DMS114 treated with DMSO at 0.1 percent for 48 hours (cell line): ENCODE data around the gene PDE11A.

Experiments
- DNase-seq: peaks from one replicate; lab custom pipeline; 2025; ENCODE audit not compliant: unreplicated experiment; lab: John Stamatoyannopoulos, UW

Gene PDE11A

GRCh38 chr2:177771191-177771590, 301.4 kb downstream of the PDE11A start:
- DNase-seq = no peak

GRCh38 chr2:177767768-177768167, 304.8 kb downstream of the PDE11A start:
- DNase-seq = no peak

DNA sequence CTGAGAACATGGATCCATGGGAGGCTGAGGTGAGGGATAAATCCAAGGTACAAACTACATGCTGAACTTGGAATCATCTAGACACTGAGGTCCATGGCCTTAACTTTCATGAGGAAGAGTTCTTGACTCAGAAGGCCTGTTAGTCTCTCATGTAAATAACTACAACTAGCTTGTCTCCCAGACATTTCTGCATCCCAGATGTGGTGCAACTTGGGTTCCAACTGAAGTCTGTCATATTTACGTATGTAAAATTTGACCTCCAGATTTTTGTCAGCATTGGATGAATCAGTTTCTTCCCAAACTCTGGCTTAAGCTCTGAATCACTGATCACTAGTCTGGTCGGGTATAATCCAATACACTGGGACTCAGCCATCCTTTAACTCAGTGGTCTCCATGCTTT, 306.9 kb downstream of the PDE11A start:
- DNase-seq = no peak

GRCh38 chr2:177763531-177764265, 308.9 kb downstream of the PDE11A start:
- peak; percentile 32 for DNase-seq

- DNase-seq = no peak
Observed at GRCh38 chr2:177759443-177759842, 313.1 kb downstream of the PDE11A start.

DNA sequence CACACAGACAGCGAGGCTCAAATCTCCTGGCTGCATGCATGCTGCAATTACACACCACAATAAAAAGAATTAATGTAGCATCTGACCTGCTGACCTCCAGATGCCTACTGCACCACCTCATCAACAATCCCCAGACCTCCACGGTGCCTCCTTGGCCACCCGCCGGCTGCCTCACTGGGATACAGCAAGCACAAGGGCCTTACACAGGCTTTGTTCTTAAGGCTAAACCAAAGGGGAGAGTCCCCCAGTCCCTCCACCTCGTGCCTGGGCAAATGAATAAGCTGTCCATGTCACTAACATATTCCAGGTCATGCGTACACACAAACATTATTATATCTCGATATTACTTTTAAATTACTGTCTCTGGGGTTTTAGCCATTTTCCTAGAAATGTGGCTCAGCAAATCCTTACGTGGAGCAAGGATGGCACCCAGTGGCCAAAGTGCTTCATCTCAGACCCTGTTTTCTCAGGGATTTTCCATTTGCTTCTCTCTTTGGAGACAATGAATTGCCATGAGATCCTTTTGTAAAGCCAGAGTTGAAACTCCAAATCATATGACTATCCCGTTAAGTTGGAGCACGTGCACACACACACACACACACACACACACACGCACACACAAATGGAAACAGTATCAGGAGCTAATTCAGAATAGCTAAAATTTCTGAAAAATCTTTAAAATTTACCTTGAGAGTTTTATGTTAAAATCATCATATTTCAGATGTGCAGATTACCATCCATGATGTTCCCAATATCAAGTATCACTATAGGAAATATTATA, 313.8 kb downstream of the PDE11A start:
- peak; percentile 18 for DNase-seq

DNA sequence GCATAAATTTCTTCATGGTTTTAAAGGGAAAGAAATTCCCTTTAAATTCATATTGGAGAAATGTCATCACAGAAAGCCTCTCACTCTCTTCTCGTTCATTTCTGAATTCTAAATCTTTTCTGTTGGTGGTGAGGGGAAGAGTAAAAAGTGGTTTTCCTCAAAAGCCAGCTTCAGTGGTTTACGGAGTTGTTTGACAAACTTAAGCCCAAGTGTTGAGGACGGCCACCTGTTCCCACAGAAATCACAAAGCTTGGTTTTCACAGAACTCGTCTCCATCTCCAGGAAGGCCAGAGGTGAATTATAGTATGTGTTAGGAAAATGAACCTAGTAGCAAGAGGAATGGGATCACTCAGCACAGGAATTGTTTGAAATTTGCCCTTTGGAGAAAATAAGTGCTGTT, 316.2 kb downstream of the PDE11A start:
- no peak for DNase-seq

- DNase-seq = no peak
Observed at GRCh38 chr2:177754492-177754873, 318.1 kb downstream of the PDE11A start.

DNA sequence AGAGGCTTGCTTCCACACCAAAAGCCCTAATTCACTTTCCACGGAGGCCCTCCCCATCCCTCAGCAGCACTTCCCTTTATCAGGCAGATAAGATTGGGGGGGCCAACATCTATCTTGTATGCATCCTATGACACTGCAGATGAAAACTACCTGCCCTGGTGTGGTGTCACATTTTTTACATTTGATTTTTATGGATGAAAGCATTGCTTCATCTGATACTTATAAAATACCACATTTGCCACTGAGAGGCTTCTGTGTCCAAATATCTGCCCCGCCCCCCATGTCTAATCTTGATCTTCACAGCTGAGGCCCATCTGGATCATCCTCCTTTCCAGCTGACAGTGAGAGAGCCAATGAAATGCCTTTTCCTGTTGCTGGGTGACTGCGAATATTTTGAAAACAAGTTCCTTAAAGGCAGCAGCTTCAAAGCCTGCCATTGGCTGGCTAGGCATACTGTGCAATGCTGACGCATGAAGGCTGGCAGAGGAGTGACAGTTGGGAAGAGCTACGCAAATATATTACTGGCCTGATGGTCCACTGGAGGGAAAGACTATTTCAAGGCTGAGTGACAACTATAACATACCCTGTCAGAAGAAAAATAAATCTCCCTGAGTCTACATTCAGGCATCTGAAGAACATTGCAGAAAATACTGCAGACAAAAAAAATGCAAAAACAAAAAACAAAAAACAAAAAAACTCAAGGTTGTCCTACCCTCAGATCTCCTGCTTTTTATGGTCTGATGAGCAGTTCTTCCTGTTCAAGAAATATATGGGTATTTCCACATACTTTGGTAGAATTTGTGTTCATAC, 318.7 kb downstream of the PDE11A start:
- no peak for DNase-seq

DNA sequence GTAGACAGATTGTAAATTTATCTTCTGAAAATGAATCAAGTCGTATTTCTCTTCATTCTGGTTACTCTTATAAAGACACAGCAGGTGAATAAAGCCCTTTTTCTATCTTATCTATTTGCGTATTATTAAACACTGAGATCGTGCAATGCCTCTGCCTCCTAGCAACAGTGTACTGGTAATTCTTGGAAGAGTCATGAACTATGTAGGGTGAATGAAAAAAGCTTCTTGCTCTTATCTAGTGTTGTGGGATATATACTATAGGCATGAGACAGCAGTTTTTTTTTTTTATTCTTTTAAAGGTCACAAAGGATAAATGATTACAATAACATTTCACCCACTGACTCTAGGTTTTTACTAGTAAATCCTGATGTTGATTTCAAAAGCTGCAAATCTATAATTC, 324.2 kb downstream of the PDE11A start:
- no peak for DNase-seq

- DNase-seq = no peak
Observed at GRCh38 chr2:177747384-177747783, 325.2 kb downstream of the PDE11A start.

GRCh38 chr2:177746358-177746757, 326.2 kb downstream of the PDE11A start:
- DNase-seq = no peak

DNA sequence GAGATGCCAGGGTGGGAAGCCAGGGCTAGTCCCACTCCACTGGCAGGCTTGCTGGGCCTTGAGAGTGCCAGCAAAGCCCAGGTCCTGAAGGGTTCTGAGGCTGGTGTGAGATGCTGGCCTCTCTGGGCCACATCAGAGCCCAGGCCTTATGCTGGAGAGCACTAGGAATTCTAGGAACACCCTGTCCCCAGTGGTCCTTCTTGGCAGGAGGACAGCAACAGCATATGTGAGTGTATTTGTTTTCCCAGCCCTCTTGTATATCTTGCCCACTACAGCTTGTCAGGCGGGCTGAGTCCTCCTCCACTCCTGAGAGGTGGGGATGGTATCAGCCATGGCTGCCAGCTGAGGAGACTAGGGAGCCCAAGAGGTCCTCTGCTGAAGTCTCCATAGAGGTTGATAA, 327.0 kb downstream of the PDE11A start:
- no peak for DNase-seq

GRCh38 chr2:177742851-177743250, 329.7 kb downstream of the PDE11A start:
- DNase-seq = no peak

GRCh38 chr2:177741866-177742265, 330.7 kb downstream of the PDE11A start:
- no peak for DNase-seq

- no peak for DNase-seq
Observed at GRCh38 chr2:177740700-177741099, 331.9 kb downstream of the PDE11A start.

DNA sequence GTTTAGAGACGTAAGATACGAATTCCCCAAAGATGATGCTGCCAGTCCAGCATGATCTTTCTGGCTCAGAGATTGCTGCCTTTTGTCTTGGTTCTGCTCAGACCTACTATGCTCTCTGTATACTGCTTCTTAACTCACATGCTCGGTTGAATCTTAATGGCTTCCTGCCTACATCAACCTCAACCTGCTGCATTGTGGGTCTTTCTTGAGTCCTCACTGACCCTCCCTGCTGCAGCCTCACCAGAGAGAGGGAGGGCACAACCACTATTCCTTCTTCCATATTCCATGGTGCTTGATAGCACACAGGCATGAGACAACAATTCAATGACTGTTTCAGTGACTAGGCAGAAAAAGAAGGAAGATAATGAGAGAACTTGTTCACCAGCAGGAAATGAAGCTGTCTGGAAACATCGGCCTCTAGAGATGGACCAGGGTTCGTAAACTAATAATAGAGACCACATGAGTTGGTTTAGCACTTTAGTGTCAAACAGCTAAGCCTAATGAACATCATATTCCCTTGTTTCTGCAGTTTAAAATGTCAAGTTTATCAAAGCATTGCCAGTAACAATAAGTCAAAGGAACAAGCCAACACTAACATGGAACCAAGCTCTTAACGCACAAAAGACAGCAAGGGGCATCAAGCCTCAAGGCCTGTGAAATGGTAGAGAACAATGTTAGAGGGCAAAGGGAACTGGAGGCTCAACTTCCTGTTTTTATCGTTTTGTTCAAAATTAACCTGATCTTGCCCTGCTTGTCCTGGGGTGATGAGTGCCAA, 333.9 kb downstream of the PDE11A start:
- no peak for DNase-seq

- DNase-seq = no peak
Observed at GRCh38 chr2:177735318-177735803, 337.2 kb downstream of the PDE11A start.

- no peak for DNase-seq
Observed at GRCh38 chr2:177733322-177733855, 339.2 kb downstream of the PDE11A start.

GRCh38 chr2:177731384-177731783, 341.2 kb downstream of the PDE11A start:
- DNase-seq = no peak
